RWPE2 (cell line): ENCODE data around the gene PLEKHF1.

Experiments used
- ATAC-seq: fragments of 200-7000 bp; cut with Tn5 transposase; 3 replicates; pipeline ENCODE4 v1.9.1; 2021; ENCODE audit warnings: low read depth
- DNase-seq: peaks from one replicate; pipeline ENCODE4 v3.0.0-alpha.2; 2020; ENCODE audit warnings: low spot score
- H3K27ac ChIP-seq: fragments of 450-650 bp; 2 replicates; pipeline ENCODE4 v1.5.1; 2017; ENCODE audit warnings: mild to moderate bottlenecking; ENCODE audit not compliant: poor library complexity, severe bottlenecking
- H3K27me3 ChIP-seq: fragments of 250-450 bp; sonication (Bioruptor Pico); 2 replicates; pipeline ENCODE4 v1.5.1; 2021; ENCODE audit warnings: mild to moderate bottlenecking, moderate library complexity; ENCODE audit not compliant: insufficient read depth, poor library complexity, severe bottlenecking
- H3K36me3 ChIP-seq: fragments of 250-450 bp; sonication (Bioruptor Pico); 2 replicates; pipeline ENCODE4 v1.5.1; 2020; ENCODE audit warnings: low read depth, mild to moderate bottlenecking, moderate library complexity
- H3K4me1 ChIP-seq: fragments of 250-450 bp; sonication (Bioruptor Pico); 2 replicates; pipeline ENCODE4 v1.5.1; 2021; ENCODE audit warnings: mild to moderate bottlenecking, moderate library complexity; ENCODE audit not compliant: insufficient read depth, poor library complexity, severe bottlenecking
- H3K4me3 ChIP-seq: fragments of 250-450 bp; sonication (Bioruptor Pico); 2 replicates; pipeline ENCODE4 v1.5.1; 2021; ENCODE audit warnings: mild to moderate bottlenecking, moderate library complexity; ENCODE audit not compliant: severe bottlenecking
- H3K9me3 ChIP-seq: fragments of 250-450 bp; sonication (Bioruptor Pico); 2 replicates; pipeline ENCODE4 v1.5.1; 2021; ENCODE audit warnings: mild to moderate bottlenecking, moderate library complexity; ENCODE audit not compliant: severe bottlenecking
- CTCF ChIP-seq: fragments of 450-650 bp; IDR thresholded peaks from one replicate; pipeline ENCODE4 v1.5.1; 2017; ENCODE audit warnings: mild to moderate bottlenecking, moderate library complexity; ENCODE audit not compliant: poor library complexity, severe bottlenecking

Gene PLEKHF1

GRCh38 chr19:29650772-29651387 lies 14.4 kb upstream of the PLEKHF1 start:
- DNase-seq = no peak
- no peaks in the 10 kb centered on the region for H3K36me3 ChIP-seq
- H3K4me3 ChIP-seq = no peak overlapping the region
- H3K27me3 ChIP-seq = no peaks in the 10 kb centered on the region
- ATAC-seq = no peak
- H3K27ac ChIP-seq = no peak overlapping the region
- TF ChIP-seq CTCF = no peak
- no peaks in the 10 kb centered on the region for H3K4me1 ChIP-seq
- no peaks in the 10 kb centered on the region for H3K9me3 ChIP-seq

DNA sequence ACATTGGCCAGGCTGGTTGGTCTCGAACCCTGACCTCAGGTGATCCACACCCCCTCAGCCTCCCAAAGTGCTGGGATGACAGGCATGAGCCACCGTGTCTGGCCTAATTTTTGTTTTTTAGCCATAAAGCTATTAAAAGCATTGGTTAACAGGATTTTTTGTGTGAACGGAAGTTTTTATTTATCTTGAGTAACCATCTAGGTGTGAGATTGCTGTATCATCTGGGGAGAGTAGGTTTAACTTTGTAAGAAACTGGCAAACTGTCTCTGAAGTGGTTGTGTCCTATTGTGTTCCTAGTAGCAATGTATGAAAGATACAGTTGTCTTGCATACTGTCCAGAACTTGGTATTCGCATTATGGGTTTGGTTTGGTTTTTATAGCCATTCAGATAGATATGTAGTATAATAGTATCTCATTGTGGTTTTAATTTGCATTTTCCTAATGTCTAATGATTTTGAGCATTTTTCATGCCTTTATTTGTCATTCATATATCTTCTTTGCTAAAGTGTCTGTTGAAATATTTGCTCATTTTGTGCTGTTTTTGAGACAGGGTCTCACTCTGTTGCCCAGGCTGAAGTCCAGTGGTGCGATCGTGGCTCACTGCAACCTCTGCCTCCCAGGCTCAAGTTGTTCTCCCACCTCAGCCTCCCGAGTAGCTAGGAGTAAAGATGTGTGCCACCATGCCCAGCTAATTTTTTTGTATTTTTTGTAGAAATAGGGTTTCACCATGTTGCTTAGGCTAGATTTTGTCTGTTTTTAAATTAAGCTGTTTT lies 13.5 kb upstream of the PLEKHF1 start:
- no peak overlapping the region for H3K4me3 ChIP-seq
- ATAC-seq (no peak), DNase-seq (no peak)
- no peaks in the 10 kb centered on the region for H3K27me3 ChIP-seq
- no peaks in the 10 kb centered on the region for H3K4me1 ChIP-seq
- H3K27ac ChIP-seq = no peak overlapping the region
- H3K36me3 ChIP-seq = no peaks in the 10 kb centered on the region
- no peak for TF ChIP-seq CTCF
- no peaks in the 10 kb centered on the region for H3K9me3 ChIP-seq

- ATAC-seq (no peak), DNase-seq (no peak)
- no peak for TF ChIP-seq CTCF
- H3K4me3 ChIP-seq = no peak overlapping the region
- H3K9me3 ChIP-seq = no peaks in the 10 kb centered on the region
- H3K27me3 ChIP-seq = no peaks in the 10 kb centered on the region
- H3K36me3 ChIP-seq = no peaks in the 10 kb centered on the region
- no peaks in the 10 kb centered on the region for H3K4me1 ChIP-seq
- H3K27ac ChIP-seq = no peak overlapping the region
These were observed 11.9 kb upstream of the PLEKHF1 start for GRCh38 chr19:29653398-29653797.

DNA sequence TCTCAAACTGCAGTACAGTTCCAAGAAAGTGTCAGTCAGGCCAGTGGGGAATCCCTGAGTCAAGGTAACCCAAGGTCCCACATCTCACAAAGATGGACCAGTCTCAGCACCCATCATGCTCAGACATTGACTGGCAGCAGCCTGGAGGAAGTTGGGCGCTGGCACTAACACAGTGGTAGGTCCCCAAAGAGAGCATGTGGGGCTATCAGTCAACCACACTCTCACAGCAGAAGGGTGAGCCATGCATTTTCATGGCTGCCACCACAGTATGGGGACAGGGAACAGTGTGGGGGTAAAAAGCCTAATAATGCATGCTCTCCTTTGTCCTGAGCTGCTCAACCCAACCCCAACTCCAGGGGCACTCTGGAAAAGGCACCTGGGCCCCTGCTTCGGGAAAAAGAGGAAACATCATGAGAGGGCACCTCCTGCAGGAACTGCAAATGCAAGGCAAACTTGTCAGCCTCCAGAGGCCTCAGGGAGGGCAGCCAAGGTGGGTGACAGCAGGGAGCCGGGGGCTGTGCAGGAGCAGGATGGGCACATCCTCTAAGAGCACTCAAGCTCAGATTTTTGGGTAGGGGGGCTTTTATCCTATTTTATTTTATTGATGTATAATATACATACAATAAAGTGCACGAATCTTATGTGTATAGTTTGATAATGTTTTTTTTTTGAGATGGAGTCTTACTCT lies 9.5 kb upstream of the PLEKHF1 start:
- H3K27me3 ChIP-seq = no peaks in the 10 kb centered on the region
- no peak for ATAC-seq
- no peaks in the 10 kb centered on the region for H3K4me1 ChIP-seq
- H3K27ac ChIP-seq = no peak overlapping the region
- TF ChIP-seq CTCF = no peak
- H3K9me3 ChIP-seq = no peaks in the 10 kb centered on the region
- DNase-seq = no peak
- no peak overlapping the region for H3K4me3 ChIP-seq
- no peaks in the 10 kb centered on the region for H3K36me3 ChIP-seq
